ENCODE measurements around the gene ABCA12.

ABCA12 gene

GRCh38 chr2:215020283-215020682, 118.1 kb downstream of the ABCA12 start:
- no peak overlapping the region for H3K4me3 ChIP-seq (ENCODE audit: low read depth, low read length)
- no peak for TF ChIP-seq CTCF (IDR thresholded peaks at IDR 0.05; ENCODE audit: low read depth, low read length, missing control alignments)
- in situ Hi-C loops (cut with HindIII; ENCODE audit: low sequenced_read_pairs): no loop called here
- DNase-seq (ENCODE audit: low read depth): no peak

GRCh38 chr2:215019521-215020145, 118.8 kb downstream of the ABCA12 start:
- no peak overlapping the region for H3K4me3 ChIP-seq (ENCODE audit: low read depth, low read length)
- in situ Hi-C loops (cut with HindIII; ENCODE audit: low sequenced_read_pairs): no loop called here
- TF ChIP-seq CTCF (IDR thresholded peaks at IDR 0.05; ENCODE audit: low read depth, low read length, missing control alignments): no peak
- no peak for DNase-seq (ENCODE audit: low read depth)

GRCh38 chr2:215019085-215019484, 119.3 kb downstream of the ABCA12 start:
- in situ Hi-C loops (cut with HindIII; ENCODE audit: low sequenced_read_pairs): no loop called here
- no peak for TF ChIP-seq CTCF (IDR thresholded peaks at IDR 0.05; ENCODE audit: low read depth, low read length, missing control alignments)
- no peak for DNase-seq (ENCODE audit: low read depth)
- no peak overlapping the region for H3K4me3 ChIP-seq (ENCODE audit: low read depth, low read length)

DNA sequence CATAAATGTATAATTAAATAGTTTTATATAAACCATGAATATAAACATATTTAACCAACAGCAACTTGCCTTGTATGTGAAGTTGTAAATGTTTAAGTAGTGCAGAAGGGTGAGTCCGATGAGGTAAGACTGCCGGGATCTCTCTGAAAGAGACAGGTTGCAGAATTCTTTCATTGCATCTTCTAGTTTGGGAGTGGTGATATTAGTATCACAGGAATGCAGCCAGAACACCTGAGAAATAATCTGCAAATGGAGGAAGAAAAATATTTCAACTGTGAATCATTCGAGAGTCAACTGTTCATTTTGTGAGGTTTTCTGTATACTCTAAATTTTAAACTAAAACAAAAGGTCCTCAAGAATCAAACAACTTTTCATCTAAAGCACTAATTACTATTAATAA, 123.0 kb downstream of the ABCA12 start:
- in situ Hi-C loops (cut with HindIII; ENCODE audit: low sequenced_read_pairs): no loop called here
- H3K4me3 ChIP-seq (ENCODE audit: low read depth, low read length): no peak overlapping the region
- TF ChIP-seq CTCF (IDR thresholded peaks at IDR 0.05; ENCODE audit: low read depth, low read length, missing control alignments): no peak
- DNase-seq (ENCODE audit: low read depth): no peak

- DNase-seq (ENCODE audit: low read depth): no peak
- H3K4me3 ChIP-seq (ENCODE audit: low read depth, low read length): no peak overlapping the region
- no peak for TF ChIP-seq CTCF (IDR thresholded peaks at IDR 0.05; ENCODE audit: low read depth, low read length, missing control alignments)
- in situ Hi-C loops (cut with HindIII; ENCODE audit: low sequenced_read_pairs): no loop called here
These were observed 128.0 kb downstream of the ABCA12 start for GRCh38 chr2:215010390-215010789.

GRCh38 chr2:215003001-215003400, 135.4 kb downstream of the ABCA12 start:
- DNase-seq (ENCODE audit: low read depth): peak; percentile 2
- in situ Hi-C loops (cut with HindIII; ENCODE audit: low sequenced_read_pairs): no loop called here
- H3K4me3 ChIP-seq (ENCODE audit: low read depth, low read length): no peak overlapping the region
- TF ChIP-seq CTCF (IDR thresholded peaks at IDR 0.05; ENCODE audit: low read depth, low read length, missing control alignments): no peak

Data from astrocyte of the cerebellum (primary cell).